Keratinocyte (primary cell): ENCODE measurements around the gene ANO3.

Experiments used
- EZH2 ChIP-seq: IDR thresholded peaks from one replicate; pipeline ENCODE4 v1.6.1; 2012; ENCODE audit warnings: inconsistent platforms, mild to moderate bottlenecking, low read length, moderate library complexity
- TF ChIP-seq, protein P1 (sequence below), 3 experiments: IDR thresholded peaks in 1 of 3; conservative IDR thresholded peaks in 1 of 3; optimal IDR thresholded peaks in 1 of 3; 2 replicates in 2 of 3; 3 replicates in 1 of 3; pipeline versions ENCODE3 to v1.5.1; 2011; ENCODE audit warnings: low read length in 3 of 3, mild to moderate bottlenecking in 3 of 3, moderate library complexity in 2 of 3, control low read depth in 1 of 3, inconsistent platforms in 1 of 3; ENCODE audit not compliant: insufficient read depth in 2 of 3; ENCODE audit errors: extremely low read depth in 1 of 3

DNA sequence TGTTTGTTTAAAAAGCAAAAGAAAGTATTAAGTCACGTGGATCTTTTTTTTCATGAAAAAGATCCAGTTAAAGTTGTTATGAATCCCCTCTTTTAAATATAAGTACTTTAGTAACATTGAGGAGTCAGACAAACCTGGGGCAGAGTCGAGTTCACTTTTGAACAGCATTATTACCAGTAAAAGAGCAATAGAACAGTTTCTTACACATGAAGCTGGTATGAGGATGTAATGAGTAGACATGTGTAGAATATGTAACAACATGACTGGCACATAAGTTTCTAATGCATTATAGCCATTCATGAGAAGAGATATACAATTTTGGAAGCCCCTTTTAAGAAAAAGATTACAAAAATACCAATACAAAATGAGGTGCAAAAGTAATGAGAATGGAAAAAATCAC is 247.8 kb downstream of the ANO3 start:
- TF ChIP-seq, protein P1, sequence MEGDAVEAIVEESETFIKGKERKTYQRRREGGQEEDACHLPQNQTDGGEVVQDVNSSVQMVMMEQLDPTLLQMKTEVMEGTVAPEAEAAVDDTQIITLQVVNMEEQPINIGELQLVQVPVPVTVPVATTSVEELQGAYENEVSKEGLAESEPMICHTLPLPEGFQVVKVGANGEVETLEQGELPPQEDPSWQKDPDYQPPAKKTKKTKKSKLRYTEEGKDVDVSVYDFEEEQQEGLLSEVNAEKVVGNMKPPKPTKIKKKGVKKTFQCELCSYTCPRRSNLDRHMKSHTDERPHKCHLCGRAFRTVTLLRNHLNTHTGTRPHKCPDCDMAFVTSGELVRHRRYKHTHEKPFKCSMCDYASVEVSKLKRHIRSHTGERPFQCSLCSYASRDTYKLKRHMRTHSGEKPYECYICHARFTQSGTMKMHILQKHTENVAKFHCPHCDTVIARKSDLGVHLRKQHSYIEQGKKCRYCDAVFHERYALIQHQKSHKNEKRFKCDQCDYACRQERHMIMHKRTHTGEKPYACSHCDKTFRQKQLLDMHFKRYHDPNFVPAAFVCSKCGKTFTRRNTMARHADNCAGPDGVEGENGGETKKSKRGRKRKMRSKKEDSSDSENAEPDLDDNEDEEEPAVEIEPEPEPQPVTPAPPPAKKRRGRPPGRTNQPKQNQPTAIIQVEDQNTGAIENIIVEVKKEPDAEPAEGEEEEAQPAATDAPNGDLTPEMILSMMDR (optimal IDR thresholded peaks at IDR 0.05 in 1 of 3, IDR thresholded peaks at IDR 0.05 in 1 of 3, conservative IDR thresholded peaks at IDR 0.05 in 1 of 3; ENCODE audit: extremely low read depth in 1 of 3, insufficient read depth in 2 of 3, low read length in 3 of 3) = no peak
- TF ChIP-seq EZH2 = no peak
